ENCODE measurements around the gene SDS. TPM values are rescaled to one million over a fixed set of nuclear protein-coding genes. Genes with fewer than 3 reads are reported as not detected.
"Not testable (repeated sequence)": the region's sequence is repeated elsewhere in the genome, so short reads cannot be mapped to it uniquely, and the experiment has no call there.

The SDS gene
- total RNA-seq, 1 donor from 2014 or later = not detected

DNA sequence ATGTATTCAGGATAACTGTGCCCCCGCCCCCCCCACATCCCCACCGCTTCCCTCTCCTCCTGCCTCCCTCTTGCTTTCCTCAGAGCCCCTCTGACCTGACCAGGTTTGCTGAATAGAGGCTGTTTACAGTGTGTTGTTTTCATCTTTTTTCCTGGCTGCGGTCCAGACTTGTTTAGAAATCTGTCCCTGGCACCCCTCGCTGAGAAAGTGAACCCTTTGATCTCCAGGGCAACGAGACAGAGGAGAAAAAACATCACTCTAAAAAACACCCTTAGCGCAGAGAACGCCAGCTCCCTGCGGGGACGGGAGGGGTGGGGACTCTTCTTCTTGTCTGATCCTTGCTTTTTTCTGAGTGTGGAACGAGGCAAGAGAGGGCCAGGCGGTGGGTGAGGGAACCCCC is 22.5 kb downstream of the SDS start:
- DNase-seq (ENCODE audit: low read depth, low spot score) = no peak

- no peak for DNase-seq (ENCODE audit: low read depth, low spot score)
These were observed 25.4 kb downstream of the SDS start for GRCh38 chr12:113378291-113378690.

DNA sequence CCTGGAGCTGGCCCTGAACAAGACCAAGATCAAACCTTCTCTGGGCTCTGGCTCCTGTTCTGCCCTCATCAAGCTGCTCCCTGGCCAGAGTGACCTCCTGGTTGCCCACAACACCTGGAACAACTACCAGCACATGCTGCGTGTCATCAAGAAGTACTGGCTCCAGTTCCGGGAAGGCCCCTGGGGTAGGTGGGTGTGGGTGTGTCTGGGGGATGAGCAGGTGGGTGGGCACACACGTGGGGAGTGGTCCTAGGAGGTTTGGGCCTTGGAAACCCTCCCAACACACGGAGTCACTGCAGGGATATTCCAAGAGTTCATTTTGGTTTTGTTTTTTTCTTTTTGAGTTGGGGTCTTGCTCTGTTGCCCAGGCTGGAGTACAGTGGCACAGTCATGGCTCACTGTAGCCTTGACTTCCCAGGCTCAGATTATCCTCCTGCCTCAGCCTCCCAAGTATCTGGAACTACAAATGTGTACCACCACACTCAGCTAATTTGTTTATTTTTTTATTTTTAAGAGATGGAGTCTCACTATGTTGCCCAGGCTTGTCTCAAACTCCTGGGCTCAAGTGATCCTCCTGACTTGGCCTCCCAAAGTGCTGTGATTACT is 28.8 kb downstream of the SDS start:
- DNase-seq (ENCODE audit: low read depth, low spot score) = no peak

DNA sequence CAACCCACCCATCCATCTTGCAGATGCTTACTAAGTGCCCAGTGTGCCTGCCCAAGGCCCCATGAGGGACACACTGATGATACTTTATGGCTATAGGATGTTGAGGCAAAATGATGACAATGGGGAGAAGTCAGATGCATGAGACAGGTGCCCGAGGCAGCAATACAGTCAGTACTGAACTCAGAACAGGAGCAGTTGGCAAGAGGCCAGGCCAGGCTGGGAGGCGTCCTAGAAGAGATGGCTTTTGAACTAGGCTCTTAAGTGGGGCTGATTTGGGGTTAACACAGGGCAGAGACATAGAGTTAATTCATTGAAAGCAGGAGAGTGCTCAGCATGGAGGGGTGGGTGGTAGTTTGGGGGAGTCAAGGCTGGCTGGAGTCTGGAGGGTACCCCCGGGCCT is 29.7 kb downstream of the SDS start:
- no peak for DNase-seq (ENCODE audit: low read depth, low spot score)

GRCh38 chr12:113373440-113373839 is 30.2 kb downstream of the SDS start:
- DNase-seq (ENCODE audit: low read depth, low spot score) = no peak

- DNase-seq (ENCODE audit: low read depth, low spot score) = no peak
These were observed 31.3 kb downstream of the SDS start for GRCh38 chr12:113372371-113372770.

GRCh38 chr12:113371808-113372207 is 31.9 kb downstream of the SDS start:
- DNase-seq (ENCODE audit: low read depth, low spot score) = no peak

DNA sequence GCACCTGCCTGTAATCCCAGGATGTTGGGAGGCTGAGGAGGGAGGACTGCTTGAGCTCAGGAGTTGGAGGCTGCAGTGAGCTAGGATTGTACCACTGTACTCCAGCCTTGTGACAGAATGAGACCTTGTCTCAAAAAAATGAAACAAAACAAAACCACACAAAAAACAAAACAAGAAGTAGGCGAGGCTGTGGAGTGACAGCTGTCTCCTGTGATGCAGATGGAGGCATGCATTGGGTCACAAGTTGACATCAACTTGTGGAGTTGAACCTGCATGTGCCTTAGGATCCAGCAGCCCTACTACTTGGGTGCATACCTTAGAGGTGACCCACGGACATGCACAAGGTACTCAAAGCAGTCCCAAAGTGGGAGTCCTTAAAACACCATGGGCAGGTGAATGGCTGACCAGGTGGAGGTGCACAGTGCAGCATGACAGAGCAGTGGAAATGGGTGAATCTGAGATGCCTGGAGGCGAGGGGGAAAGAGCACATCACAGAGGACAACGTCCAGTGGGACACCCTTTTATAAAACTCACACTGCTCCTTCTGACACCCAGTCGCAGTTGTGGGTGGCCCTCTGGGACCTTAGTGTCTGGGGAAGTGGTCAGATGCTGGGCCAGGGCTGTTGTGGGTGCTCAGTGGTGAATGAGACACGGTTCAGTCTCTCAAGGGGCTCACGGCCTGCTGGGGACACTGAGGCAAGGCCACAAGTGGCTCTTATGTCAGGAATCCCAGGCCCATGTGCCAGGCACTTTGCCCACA is 32.6 kb downstream of the SDS start:
- DNase-seq (ENCODE audit: low read depth, low spot score) = no peak

DNA sequence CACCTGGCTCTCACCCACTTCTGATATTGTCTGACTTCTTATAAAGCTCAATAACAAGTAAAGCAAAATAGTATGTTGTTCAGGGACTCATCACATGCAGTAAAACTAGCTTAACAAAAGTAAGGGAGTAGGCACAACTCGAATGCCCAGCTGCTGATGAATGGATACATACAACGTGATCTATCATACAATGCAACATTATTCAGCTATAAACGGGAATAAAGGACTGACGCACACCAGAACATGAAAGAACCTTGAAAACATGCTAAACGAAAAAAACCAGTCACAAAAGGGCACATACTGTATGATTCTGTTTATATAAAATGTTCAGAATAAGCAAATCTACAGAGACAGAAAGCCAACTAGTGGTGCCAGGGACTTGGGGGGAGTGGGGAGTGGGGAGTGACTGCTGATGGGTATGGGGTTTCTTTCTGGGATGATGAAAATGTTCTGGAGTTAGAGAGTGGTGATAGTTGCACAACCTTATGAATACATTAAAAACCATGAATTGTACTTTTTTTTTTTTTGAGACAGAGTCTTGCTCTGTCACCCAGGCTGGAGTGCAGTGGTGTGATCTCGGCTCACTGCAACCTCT is 34.2 kb downstream of the SDS start:
- DNase-seq (ENCODE audit: low read depth, low spot score) = no peak

DNA sequence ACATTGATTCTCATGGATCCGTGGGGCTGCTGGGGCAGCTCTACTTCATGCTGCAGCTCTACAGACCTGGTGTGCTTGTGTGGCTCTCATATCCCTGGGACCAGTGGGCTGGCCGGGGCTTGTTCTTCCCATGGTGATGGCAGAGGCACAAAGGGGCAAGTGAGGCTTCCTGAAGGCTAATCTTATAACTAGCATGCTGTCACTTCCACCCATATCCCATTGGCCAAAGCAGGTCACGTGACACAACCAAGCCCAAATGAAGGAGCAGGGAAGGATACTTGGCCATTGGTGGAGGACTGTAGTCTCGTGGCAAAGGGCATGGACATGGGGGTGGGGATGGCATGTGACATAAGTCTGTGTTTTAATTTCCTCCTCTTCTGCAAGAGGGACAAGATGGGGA is 35.4 kb downstream of the SDS start:
- DNase-seq (ENCODE audit: low read depth, low spot score) = no peak

GRCh38 chr12:113366827-113367226 is 36.9 kb downstream of the SDS start:
- DNase-seq (ENCODE audit: low read depth, low spot score) = no peak

DNA sequence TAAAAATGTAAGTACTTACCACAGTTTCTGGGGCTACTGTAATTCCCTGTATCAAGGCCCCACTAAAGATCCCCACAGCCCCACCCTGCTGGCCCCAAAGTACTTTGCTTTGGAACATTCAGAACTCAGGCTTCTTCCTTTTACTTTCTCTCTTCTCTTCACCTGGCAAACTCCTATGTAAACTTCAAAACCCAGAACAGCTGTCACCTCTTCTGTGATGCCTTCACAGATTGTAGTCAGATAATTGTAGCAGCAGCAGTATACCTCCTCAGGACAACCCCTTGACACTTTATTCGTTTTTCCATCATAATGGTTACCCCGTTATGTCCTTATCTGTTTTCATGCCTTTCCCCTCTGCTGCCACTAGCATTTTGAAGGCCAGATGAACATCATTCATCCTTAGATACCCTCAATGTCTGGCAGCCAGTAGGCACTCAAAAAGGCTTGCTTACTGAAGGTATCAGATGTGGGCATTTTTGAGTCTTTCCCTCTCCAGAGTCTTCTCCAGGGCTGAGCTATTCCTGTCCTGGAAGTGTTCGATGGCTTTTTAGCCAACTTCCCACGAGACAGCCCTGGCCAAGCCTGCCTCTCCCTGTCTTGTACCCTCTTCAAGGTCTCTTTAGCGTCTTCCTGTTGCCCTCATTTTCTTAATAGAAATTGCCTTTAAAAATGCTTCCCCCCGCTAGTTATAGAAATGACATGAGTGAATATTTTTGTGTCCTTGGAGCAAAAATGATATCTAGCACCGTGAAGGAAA is 37.9 kb downstream of the SDS start:
- DNase-seq (ENCODE audit: low read depth, low spot score) = no peak

DNA sequence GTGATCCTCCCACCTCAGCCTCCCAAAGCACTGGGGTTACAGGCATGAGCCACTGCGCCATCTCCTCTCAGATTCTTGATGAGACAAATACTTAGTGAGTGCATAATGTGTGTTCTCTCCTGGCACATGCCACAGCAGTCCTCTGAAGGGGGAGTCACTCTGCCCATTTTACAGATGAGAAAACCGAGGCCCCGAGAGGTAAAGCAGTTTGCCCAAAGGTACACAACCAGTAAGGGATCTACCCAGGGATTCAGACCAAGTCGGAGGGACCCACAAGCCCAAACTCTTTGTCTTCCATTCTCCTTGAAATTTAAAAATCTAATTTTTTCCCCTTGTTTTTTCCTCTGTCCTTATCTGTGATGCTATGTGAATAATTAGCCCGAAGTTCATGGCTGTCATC is 39.0 kb downstream of the SDS start:
- no peak for DNase-seq (ENCODE audit: low read depth, low spot score)

DNA sequence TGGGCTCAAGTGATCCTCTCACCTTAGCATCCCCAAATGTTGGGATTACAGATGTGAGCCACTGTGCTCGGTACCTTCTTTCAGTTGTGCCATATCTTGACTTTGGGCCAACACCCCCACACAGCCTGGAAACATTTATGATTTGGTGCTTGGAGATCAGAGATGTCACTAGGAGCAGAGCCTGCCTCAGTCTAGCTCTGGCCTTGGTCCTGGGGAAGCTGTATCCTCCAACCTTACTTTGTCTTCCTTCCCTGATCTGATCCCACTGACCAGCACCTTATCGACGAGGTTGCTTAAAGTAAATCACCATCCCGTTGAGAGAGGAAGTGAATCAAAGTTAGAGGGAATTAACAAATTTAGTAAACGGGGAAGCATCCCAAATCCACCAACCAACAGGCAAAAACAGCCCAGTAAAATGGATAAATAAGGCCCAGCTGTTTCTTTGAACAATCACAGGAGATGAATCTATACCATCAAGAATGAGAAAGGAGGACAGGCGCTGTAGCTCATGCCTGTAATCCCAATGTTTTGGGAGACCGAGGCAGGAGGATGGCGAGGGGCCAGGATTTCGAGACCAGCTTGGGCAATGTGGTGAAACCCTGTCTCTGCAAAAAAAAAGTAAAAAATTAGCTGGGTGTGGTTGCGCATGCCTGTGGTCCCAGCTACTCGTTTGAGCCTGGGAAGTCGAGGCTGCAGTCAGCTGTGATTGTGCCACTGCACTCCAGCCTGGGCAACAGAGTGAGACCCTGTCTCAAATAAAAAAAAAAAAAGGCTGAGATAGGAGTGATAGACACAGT is 41.9 kb downstream of the SDS start:
- DNase-seq (ENCODE audit: low read depth, low spot score) = no peak

DNA sequence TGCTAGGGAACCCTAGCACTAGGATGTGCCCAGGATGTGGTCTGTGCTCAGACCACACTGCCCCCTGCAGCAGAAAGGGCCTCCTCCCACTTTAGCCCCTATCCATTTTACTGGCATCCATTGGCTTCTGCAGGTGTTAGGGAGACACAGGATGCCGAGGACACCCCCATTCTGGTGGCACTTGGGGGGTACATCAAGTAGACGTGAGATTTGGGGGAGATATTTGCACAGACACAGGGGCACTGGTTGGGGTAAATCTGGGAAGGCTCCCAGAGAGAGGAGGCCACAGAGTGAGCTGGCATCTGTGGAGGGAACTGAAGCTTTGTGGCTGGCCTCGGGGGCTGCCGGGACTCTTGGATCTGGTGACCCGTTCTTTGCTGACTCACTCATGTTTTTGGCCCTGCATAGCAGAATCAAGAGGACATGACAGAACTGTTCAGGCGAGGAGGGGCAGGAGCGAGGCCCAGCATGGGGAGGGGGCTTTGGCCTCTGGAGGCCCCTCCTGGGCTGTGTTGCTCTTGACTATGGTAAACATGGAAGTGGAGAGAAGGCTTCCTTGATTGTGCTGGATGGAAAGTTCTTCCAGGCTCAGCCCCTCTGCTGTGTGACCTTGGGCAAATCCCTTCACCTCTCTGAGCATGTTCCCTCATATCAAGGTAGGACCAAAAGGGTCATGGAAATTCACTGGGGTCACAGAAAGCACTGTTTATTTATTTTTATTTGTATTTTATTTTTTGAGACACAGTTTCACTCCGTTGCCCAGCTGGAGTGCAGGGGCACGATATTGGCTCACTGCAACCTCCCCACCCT is 43.5 kb downstream of the SDS start:
- no peak for DNase-seq (ENCODE audit: low read depth, low spot score)

- DNase-seq (ENCODE audit: low read depth, low spot score) = no peak
These were observed 44.4 kb downstream of the SDS start for GRCh38 chr12:113359133-113359938.

DNA sequence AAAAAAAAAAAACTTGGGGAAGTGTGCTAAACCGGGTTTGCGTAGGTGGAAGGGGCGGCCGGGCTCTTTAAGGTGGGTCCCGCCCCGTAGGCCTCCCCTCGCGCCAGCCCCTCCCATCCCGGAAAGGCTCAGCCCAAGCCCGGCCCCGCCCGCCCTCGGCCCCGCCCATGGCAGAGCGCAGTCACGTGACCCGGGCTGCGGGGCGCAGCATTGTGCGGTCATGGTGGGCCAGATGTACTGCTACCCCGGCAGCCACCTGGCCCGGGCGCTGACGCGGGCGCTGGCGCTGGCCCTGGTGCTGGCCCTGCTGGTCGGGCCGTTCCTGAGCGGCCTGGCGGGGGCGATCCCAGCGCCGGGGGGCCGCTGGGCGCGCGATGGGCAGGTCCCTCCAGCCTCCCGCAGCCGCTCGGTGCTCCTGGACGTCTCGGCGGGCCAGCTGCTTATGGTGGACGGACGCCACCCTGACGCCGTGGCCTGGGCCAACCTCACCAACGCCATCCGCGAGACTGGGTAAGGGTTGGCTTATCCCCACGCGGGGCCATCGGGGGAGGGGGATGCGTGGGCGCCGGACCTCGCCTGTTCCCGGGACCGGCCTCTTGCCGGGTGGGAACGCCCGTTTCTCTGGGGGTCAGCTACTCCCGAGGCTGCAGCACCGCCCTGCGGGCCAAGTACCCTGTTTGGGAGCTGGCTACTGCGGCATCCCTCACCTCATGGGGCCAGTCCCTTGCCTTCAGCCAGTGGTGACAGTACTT is 45.1 kb downstream of the SDS start, which contains the start of gene PLBD2:
Gene PLBD2 (plus strand): TSS at position 207 of the 752 bp plus-strand sequence. CDS start 14 bp downstream, at position 221.
- peak; percentile 80 for DNase-seq (ENCODE audit: low read depth, low spot score)

GRCh38 chr12:113354192-113354591 is 49.5 kb downstream of the SDS start:
- DNase-seq (ENCODE audit: low read depth, low spot score) = not testable (repeated sequence)

- no peak for DNase-seq (ENCODE audit: low read depth, low spot score)
These were observed 52.6 kb downstream of the SDS start for GRCh38 chr12:113351089-113351488.
